GM19468 (cell line): ENCODE measurements around the gene DTNA.
"Not testable (repeated sequence)": the region's sequence is repeated elsewhere in the genome, so short reads cannot be mapped to it uniquely, and the experiment has no call there.

Source experiments
- ATAC-seq: cut with Tn5 transposase; IDR thresholded peaks from one replicate; pipeline ENCODE4 v1.9.1; 2021; ENCODE audit warnings: mild to moderate bottlenecking, moderate library complexity, moderate number of reproducible peaks; ENCODE audit not compliant: unreplicated experiment; ENCODE audit errors: extremely low read depth

Gene DTNA

GRCh38 chr18:34922594-34922993 lies 212.5 kb downstream of the DTNA start:
- ATAC-seq, result not testable (repeated sequence)

- ATAC-seq, result no peak
Observed at GRCh38 chr18:34923911-34924310, 213.8 kb downstream of the DTNA start.

- no peak for ATAC-seq
Observed at GRCh38 chr18:34926683-34927082, 216.6 kb downstream of the DTNA start.

DNA sequence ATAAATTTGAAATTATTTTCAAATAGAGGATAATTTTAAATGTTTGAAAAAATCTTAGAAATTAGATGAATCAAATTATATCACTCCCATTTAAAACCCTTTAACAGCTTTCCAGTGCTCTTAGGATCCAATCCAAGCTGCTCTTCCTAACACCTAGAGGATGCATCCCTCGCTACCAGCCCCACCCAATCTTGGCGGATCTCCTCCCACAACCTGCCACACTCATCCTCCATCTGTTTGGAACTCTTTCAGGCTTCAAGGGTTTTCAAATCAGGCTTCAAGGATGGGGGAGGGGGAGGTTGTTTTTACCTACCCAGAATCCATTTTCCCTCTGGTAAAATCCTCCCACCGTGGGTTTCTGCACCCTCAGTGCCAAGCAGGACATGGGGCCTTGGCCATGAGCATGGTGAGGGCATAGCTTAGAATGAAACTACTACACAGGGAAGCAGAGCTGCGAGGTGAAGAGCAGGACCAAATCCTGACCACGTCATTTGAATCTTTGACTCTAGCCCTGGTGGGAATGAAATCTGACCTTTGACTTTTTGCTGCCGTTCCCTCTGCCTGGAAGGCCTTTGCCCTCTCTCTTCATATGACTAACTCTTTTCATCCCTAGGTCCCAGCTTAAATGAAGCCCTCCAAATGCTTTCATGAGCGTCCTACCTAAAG lies 218.1 kb downstream of the DTNA start:
- no peak for ATAC-seq

- ATAC-seq, result no peak
Observed at GRCh38 chr18:34928754-34929335, 218.7 kb downstream of the DTNA start.

DNA sequence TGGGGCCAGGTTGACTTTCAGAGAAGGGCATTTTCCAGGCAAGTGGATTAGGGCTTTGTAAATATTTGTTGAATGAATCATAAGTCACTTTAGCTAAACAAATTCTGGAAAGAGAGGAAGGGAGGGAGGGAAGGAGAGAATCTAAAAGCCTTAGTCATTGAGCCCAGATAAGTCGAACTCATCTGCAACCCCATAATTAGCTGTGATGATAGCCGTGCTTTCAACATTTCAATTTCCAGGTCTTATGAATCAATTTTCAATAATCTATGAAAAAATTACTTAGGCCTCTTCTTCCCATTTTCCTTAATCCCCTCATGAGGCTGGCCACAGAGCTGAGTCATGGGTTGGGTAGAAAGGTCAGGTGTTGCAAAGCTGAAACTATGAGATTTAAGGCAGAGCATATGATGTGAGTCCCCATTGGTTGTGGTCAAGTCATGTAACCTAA lies 219.3 kb downstream of the DTNA start:
- ATAC-seq, result no peak

- no peak for ATAC-seq
Observed at GRCh38 chr18:34932363-34932762, 222.3 kb downstream of the DTNA start.

DNA sequence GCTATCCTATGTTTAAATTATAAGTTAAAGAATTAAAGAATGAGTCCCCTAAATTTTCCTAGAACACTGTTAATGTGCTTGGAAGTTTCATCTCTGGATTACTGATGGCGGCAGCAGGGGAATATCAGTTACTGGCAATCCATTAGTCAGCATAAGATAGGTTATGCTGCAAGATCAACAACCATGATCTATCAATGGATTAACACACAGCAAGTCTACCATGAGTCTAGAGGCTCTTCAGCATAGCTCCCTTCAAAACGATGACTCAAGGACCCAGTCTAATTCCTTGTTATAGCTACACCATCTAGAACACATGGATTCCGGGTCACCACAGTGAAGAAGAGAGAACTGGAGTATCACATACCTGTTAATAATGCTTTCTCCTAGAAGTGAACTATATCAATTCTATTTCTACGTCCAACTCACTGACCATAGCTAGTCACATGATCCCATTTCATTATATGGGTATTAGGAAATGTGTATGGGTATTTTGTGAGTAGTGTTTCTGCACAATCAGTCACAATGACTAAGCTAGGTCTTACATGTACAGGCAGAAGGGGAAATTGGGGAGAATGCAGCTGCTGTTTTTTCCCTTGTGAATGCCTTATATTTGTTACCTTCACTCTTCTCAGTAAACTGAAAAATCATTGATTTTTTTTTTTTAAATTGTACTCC lies 222.8 kb downstream of the DTNA start:
- no peak for ATAC-seq

DNA sequence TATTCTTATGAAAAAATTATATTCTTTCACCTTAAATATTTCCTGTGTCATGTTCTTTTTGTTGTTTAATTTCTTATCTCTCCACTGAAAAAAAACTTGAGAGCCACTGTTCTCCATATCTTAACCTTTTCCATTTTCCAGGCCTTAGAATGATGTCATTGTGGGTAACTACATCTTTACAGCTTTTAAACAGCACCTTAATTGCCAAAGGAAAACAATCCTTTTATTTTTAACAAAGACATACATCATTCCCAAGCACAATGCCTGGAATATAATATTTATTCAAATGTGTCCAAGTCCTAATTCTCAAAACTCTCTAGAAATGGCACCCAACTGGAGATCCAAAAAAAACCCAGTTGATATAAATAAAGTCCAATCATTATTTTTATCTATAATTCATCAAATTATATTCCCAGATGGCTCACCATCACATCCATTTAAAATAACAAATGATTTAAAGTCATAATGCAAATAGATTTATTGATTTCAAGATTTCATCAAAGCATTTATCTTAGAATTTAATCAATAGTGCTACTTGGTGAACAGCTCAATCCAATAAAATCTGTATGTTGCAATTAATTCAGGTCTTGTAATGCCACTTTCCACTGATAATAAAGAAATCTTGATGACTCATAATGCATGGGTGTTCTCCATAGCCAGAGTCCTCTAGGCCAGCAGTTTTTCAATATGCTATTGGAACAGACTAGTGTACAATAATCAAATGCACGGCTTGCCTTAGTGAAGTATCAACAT lies 224.0 kb downstream of the DTNA start:
- no peak for ATAC-seq

DNA sequence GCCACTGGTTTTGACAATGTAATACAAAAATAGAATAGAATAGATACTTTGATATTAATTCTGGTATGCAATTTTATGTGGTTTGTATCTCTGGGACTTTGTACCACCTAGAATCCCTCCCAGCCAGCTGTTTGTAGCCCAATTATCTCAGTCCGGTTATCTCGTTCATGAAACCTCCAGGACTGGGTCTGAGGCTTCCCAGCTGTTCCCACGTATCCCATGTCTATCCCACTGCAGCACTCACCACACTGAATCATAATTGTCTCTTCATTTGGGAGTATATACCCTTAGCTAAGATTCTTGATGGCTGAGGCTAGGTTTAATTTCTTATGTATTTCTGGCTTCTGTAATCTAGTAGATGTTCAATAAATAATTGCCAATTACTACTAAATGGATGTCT lies 226.7 kb downstream of the DTNA start:
- no peak for ATAC-seq

DNA sequence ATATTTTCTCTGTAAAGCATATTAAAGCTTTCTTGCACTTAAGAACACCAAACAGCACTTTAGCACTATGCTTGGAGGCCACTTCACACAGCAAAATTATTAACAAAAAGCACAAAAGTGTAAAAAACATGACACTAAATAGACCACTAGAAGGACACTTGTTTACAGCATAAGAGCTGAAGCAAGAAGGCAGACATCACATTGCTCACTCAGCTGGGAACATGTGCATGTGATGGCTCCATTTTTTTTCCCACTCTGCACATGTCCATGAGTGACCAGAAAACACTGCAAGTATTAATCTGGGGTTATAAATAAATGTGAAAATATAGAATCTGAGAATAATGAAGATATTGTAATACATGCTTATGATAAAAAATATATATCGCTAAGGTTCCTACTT lies 228.0 kb downstream of the DTNA start:
- no peak for ATAC-seq
